ENCODE results near the gene SPTLC1. TPM values are rescaled to one million over a fixed set of nuclear protein-coding genes. Genes with fewer than 3 reads are reported as not detected.

SPTLC1 gene
- total and polyA plus RNA-seq, 2 of the 8 experiments (the other 6 are each of a cell fraction or from before 2014, with no cell fraction given) = 34.2 to 62.1 TPM

- no peak for TF ChIP-seq CHD7 (IDR thresholded peaks at IDR 0.05; ENCODE audit: insufficient replicate concordance, low read length)
- no peak for TF ChIP-seq KDM5A (IDR thresholded peaks at IDR 0.05; ENCODE audit: low read length)
- no peak for TF ChIP-seq EZH2 (IDR thresholded peaks at IDR 0.05; ENCODE audit: low read depth, low read length, severe bottlenecking)
- TF ChIP-seq TAF1 (IDR thresholded peaks at IDR 0.05; ENCODE audit: low read depth, low read length) = no peak
- no peak for TF ChIP-seq HDAC2 (IDR thresholded peaks at IDR 0.05; ENCODE audit: borderline replicate concordance in 1 of 2, low read depth in 2 of 2, low read length in 2 of 2)
- TF ChIP-seq GTF2F1 (IDR thresholded peaks at IDR 0.05; ENCODE audit: borderline replicate concordance, low read depth, low read length) = no peak
- TF ChIP-seq JUN (IDR thresholded peaks at IDR 0.05; ENCODE audit: low read depth, low read length) = no peak
- TF ChIP-seq SRF (IDR thresholded peaks at IDR 0.05; ENCODE audit: low read depth, low read length) = no peak
- no peak for TF ChIP-seq JUND (IDR thresholded peaks at IDR 0.05; ENCODE audit: low read length)
- no peak for TF ChIP-seq PHF8 (conservative IDR thresholded peaks at IDR 0.05; ENCODE audit: low read depth, low read length)
- TF ChIP-seq POLR2AphosphoS5 (IDR thresholded peaks at IDR 0.05; ENCODE audit: low read depth, low read length) = no peak
- TF ChIP-seq CHD1 (IDR thresholded peaks at IDR 0.05; ENCODE audit: low read depth, low read length) = no peak
Observed at GRCh38 chr9:92098638-92099037, 16.6 kb downstream of the SPTLC1 start (continued).
